ENCODE measurements around the gene TMC2.

DNA sequence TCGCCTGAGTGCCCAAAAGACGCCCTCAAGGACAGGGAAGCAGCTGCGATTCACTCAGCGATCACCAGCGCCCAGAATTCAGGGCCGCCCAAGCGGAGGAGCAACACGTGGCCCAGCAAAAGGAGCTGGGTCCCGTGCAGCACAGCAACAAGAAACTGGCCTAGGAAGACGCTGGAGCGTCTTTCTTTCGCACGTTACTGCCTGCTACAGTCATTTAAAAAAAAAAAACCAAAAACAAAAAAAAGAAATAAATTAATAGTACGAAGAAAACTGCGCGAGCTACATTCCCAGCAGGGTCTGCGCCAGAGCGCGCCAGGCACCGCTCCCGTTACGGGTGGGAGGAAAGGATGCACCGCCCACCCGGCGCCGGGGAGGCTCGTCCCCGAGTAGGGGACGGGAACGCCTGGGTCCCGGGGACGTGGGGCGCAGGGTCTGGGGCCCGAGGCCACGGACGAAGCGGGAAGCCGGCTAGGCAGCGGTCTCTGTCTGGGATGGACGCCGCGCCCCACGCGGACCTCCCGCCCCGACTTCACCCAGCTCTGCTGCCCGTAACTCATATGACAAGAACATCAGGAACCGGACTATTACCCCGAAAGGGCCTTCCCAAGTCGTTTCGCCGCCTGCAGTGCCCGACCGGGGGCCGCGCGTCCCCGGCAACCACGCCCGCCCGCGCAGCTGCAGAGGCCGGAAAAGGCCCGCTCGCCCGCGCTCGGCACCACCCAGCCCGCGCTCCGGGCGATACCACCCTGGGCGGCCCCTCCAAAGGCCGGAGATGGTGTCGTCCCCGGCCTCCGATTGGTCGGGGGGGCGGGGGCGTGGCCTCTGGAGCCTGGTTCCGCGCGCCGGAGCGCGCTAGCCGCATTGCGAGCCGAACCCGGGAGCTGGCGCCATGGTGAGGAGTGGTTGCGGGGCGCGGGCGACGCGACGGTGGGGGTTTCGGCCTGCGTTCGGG is 115.7 kb downstream of the TMC2 start, which contains the start of gene NOP56:
- no peak for TF ChIP-seq EZH2phosphoT487 (IDR thresholded peaks at IDR 0.05; ENCODE audit: borderline replicate concordance, low read depth)
- no peak for TF ChIP-seq FOXM1 (IDR thresholded peaks at IDR 0.05; ENCODE audit: low read depth)
- no peak; the same call in 1 of the 2 replicates for TF ChIP-seq JUND (IDR thresholded peaks at IDR 0.05)
- TF ChIP-seq, protein P1, sequence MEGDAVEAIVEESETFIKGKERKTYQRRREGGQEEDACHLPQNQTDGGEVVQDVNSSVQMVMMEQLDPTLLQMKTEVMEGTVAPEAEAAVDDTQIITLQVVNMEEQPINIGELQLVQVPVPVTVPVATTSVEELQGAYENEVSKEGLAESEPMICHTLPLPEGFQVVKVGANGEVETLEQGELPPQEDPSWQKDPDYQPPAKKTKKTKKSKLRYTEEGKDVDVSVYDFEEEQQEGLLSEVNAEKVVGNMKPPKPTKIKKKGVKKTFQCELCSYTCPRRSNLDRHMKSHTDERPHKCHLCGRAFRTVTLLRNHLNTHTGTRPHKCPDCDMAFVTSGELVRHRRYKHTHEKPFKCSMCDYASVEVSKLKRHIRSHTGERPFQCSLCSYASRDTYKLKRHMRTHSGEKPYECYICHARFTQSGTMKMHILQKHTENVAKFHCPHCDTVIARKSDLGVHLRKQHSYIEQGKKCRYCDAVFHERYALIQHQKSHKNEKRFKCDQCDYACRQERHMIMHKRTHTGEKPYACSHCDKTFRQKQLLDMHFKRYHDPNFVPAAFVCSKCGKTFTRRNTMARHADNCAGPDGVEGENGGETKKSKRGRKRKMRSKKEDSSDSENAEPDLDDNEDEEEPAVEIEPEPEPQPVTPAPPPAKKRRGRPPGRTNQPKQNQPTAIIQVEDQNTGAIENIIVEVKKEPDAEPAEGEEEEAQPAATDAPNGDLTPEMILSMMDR (IDR thresholded peaks at IDR 0.05): no peak
- no peak for TF ChIP-seq CHD2 (IDR thresholded peaks at IDR 0.05; ENCODE audit: low read length, partially characterized antibody)
